Measurements from ENCODE around the gene DTX2. TPM values are rescaled to one million over a fixed set of nuclear protein-coding genes. Genes with fewer than 3 reads are reported as not detected.
"Not testable (repeated sequence)": the region's sequence is repeated elsewhere in the genome, so short reads cannot be mapped to it uniquely, and the experiment has no call there.

DTX2 gene
- total and polyA plus RNA-seq, 9 donors = 5.2 to 11.3 (median 8.0) TPM

DNA sequence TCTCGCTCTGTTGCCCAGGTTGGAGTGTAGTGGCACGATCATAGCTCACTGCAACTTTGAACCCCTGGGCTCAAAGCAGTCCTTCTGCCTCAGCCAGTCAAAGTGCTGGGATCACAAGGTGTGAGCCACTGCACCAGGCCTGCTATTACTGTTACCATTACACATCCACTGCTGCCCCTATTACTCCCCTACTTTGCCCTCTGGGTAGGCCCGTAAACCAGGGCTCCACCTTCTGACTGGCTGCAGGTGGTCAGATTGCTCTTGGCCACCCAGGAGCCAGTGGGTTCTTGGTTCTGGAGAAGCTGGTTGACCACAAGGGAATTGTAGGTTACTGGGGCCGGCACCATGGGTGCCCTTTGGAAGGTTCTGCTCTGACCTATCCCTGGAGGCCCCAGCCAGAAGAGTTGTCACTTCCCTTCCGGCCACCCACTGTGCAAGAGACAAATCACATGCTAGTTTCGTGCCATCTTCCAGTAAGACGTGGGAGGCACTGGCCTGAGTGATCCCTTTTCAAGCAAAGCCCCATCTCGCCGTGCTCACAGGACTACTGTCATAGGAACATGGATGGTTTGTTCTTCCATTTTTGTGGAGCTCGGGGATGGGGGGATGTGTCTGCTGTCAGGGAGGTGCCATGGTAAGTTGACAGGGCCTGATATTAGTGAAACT is 10.2 kb downstream of the DTX2 start:
- no CpG with 5 or more reads among the region's 10 CpGs for WGBS (ENCODE audit: insufficient coverage)
- H3K4me1 ChIP-seq (ENCODE audit: control insufficient read depth, insufficient read depth, low read length); H3K4me3 ChIP-seq (ENCODE audit: low read length); H3K36me3 ChIP-seq (ENCODE audit: control insufficient read depth, insufficient read depth, low read length); H3K27ac ChIP-seq (ENCODE audit: low read length); DNase-seq; H3K9me3 ChIP-seq (replicated peaks; ENCODE audit: control insufficient read depth, low read depth, low read length); H3K27me3 ChIP-seq (ENCODE audit: control insufficient read depth, insufficient read depth, low read length): not testable (repeated sequence)

DNA sequence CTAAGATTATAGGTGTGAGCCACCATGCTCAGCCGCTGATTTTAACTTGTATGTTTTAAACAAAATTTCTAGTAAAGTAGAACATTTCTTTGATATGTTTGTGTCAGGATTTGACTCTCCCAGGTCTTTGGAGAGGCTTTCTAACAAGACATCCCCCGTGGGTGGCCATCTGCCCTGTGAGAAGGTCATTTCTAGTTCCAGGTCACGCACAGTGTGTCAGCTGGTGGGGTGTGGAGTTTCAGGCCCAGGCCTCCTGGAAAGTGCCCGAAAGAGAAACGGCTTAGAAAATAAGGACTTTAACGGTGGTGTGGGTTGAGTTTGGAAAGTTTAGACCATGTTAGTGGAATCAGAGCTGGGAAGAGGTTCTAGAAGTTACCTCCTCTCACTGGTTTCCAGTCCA is 11.6 kb downstream of the DTX2 start:
- H3K9me3 ChIP-seq (replicated peaks; ENCODE audit: control insufficient read depth, low read depth, low read length); H3K4me1 ChIP-seq (ENCODE audit: control insufficient read depth, insufficient read depth, low read length); H3K27ac ChIP-seq (ENCODE audit: low read length); H3K36me3 ChIP-seq (ENCODE audit: control insufficient read depth, insufficient read depth, low read length); H3K27me3 ChIP-seq (ENCODE audit: control insufficient read depth, insufficient read depth, low read length); H3K4me3 ChIP-seq (ENCODE audit: low read length); DNase-seq: not testable (repeated sequence)
- no CpG with 5 or more reads among the region's 6 CpGs for WGBS (ENCODE audit: insufficient coverage)

DNA sequence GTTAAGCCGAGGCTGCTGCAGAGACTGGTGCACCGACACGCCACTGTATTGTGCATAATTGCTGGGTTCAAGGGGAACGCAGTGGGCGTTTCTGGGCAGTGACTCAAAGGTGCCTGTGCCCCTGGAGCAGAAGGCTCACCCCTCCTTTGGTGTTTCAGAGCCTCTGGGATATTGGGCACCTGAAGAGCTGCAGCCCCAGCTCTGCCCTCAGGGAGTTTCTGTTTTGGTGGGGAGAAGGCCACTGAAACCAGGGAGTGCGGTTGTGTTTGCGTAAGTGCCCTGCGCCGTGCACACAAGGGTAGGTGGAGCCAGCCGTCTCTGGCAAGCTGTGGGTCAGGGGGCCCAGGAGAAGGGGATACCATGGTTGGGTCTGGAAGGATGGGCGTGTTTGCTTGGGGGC is 14.8 kb downstream of the DTX2 start:
- no CpG with 5 or more reads among the region's 11 CpGs for WGBS (ENCODE audit: insufficient coverage)
- not testable (repeated sequence) for H3K4me3 ChIP-seq (ENCODE audit: low read length); DNase-seq; H3K9me3 ChIP-seq (replicated peaks; ENCODE audit: control insufficient read depth, low read depth, low read length); H3K4me1 ChIP-seq (ENCODE audit: control insufficient read depth, insufficient read depth, low read length); H3K27me3 ChIP-seq (ENCODE audit: control insufficient read depth, insufficient read depth, low read length); H3K27ac ChIP-seq (ENCODE audit: low read length); H3K36me3 ChIP-seq (ENCODE audit: control insufficient read depth, insufficient read depth, low read length)

DNA sequence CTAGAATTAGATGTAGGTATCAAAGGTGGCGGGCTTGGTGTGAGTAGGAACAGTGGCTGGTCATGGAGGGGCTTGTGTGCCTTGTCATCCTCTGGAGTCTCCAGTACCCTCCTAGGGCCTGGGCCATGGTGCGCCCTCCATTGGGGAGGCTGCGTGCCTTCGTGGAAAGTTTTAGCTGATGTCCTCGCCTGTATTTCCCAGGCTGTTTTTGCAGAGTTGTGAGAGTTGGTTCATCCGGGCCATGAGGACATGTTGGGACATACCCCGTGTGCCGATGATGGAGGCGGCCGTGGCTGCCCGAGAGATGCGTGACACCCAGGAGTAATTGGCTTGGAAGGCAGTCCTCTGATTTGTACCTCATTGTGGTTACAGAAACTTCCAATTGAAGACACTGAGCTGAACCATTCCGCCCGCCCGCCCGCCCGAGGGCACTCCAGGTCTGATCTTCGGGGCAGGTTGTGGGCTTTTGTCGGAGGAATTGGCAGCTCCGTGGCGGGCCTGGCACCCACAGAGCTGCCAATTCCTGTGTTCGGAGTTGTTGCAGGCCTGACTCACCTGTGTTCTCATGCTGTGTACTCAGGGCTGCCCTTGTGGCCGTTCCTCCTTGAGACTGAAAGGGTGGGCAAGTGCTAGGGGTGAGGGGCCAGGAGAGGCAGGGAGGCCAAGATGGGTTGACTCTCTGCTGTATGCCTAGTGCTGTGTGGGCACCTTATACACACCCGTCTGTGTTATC is 15.4 kb downstream of the DTX2 start:
- H3K27ac ChIP-seq (ENCODE audit: low read length); DNase-seq; H3K4me3 ChIP-seq (ENCODE audit: low read length); H3K27me3 ChIP-seq (ENCODE audit: control insufficient read depth, insufficient read depth, low read length); H3K36me3 ChIP-seq (ENCODE audit: control insufficient read depth, insufficient read depth, low read length); H3K9me3 ChIP-seq (replicated peaks; ENCODE audit: control insufficient read depth, low read depth, low read length); H3K4me1 ChIP-seq (ENCODE audit: control insufficient read depth, insufficient read depth, low read length): not testable (repeated sequence)
- WGBS (ENCODE audit: insufficient coverage) = 96% methylated on average over 5 of the region's 24 CpGs

DNA sequence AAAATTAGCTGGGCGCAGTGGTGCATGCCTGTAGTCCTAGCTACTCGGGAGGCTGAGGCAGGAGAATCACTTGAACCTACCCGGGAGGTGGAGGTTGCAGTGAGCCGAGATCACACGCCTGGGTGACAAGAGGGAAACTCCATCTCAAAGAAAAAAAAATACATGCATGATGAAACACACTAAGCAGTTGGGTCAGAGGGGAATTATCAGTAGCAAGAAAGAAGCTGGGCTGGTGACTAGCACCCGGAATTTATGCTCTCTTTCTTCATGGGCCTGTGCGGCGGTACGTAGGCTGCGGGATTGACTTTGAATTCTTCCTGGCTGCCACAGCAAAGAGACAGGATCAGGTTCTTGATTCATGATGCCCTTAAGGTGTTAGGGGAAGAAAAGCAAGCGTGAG is 18.1 kb downstream of the DTX2 start:
- H3K36me3 ChIP-seq (ENCODE audit: control insufficient read depth, insufficient read depth, low read length) = peaks cover 12% of the 10 kb centered on the region
- not testable (repeated sequence) for H3K9me3 ChIP-seq (replicated peaks; ENCODE audit: control insufficient read depth, low read depth, low read length); H3K27ac ChIP-seq (ENCODE audit: low read length); H3K27me3 ChIP-seq (ENCODE audit: control insufficient read depth, insufficient read depth, low read length); H3K4me1 ChIP-seq (ENCODE audit: control insufficient read depth, insufficient read depth, low read length); H3K4me3 ChIP-seq (ENCODE audit: low read length); DNase-seq
- WGBS (ENCODE audit: insufficient coverage) = no CpG with 5 or more reads among the region's 11 CpGs

DNA sequence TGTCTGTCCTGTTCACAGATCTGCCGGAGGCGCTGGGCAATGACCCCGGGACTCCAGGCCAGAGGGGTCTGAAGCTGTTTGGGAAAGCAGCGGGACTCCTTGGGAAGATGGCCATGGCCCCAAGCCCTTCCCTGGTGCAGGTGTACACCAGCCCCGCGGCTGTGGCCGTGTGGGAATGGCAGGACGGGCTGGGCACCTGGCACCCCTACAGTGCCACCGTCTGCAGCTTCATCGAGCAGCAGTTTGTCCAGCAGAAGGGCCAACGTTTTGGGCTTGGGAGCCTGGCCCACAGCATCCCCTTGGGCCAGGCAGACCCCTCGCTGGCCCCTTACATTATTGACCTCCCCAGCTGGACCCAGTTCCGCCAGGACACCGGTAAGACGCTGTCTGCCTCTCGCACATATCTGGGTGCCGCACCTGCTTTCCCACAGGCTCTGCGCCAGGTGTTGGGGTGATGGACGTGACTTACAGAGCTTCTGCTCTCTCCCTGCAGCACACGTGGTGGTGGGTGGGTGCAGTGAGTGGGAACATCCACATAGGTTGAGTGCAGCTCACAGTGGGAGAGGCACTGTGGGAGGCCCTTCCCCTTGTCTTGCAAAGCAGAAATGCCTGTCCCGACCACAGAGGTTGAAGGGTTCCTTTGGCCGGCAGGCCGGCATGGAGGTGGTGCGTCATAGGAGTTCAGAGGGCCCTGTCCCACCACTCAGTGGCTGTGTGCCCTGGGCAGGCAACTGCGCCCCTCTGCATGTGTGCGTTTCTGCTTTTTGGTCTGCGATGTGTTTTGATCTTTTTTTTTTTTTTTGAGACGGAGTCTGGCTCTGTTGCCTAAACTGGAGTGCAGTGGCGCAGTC is 19.1 kb downstream of the DTX2 start:
- not testable (repeated sequence) for H3K4me3 ChIP-seq (ENCODE audit: low read length); DNase-seq; H3K27me3 ChIP-seq (ENCODE audit: control insufficient read depth, insufficient read depth, low read length); H3K4me1 ChIP-seq (ENCODE audit: control insufficient read depth, insufficient read depth, low read length); H3K9me3 ChIP-seq (replicated peaks; ENCODE audit: control insufficient read depth, low read depth, low read length); H3K27ac ChIP-seq (ENCODE audit: low read length)
- H3K36me3 ChIP-seq (ENCODE audit: control insufficient read depth, insufficient read depth, low read length) = peaks cover 12% of the 10 kb centered on the region
- WGBS (ENCODE audit: insufficient coverage) = 80% methylated on average over 9 of the region's 29 CpGs

DNA sequence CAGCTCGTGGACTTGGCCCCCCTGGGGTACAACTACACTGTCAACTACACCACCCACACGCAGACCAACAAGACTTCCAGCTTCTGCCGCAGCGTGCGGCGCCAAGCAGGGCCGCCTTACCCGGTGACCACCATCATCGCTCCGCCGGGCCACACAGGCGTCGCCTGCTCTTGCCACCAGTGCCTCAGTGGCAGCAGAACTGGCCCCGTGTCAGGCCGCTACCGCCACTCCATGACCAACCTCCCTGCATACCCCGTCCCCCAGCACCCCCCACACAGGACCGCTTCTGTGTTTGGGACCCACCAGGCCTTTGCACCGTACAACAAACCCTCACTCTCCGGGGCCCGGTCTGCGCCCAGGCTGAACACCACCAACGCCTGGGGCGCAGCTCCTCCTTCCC is 21.2 kb downstream of the DTX2 start:
- H3K4me3 ChIP-seq (ENCODE audit: low read length); DNase-seq; H3K9me3 ChIP-seq (replicated peaks; ENCODE audit: control insufficient read depth, low read depth, low read length); H3K4me1 ChIP-seq (ENCODE audit: control insufficient read depth, insufficient read depth, low read length); H3K27ac ChIP-seq (ENCODE audit: low read length); H3K27me3 ChIP-seq (ENCODE audit: control insufficient read depth, insufficient read depth, low read length): not testable (repeated sequence)
- 91% methylated on average over 21 of the region's 24 CpGs for WGBS (ENCODE audit: insufficient coverage)
- H3K36me3 ChIP-seq (ENCODE audit: control insufficient read depth, insufficient read depth, low read length) = peaks cover 12% of the 10 kb centered on the region

DNA sequence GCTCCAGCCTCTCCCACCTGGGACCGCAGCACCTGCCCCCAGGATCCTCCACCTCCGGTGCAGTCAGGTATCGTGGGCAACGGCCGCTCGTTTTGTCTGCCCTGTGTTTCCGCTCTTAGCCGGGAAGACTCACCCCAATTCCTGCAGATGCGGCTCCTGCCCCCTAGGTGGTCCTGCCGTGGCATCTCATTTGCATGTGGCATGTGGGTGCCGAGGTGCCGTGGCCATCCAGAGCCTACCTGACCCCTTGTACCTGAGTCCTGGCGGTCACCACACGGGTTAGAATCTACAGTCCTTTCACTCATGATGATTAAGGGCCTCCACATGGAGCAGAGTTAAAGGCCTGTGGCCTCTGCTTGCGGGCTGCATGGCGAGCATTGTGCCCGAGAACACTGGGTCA is 21.6 kb downstream of the DTX2 start:
- H3K9me3 ChIP-seq (replicated peaks; ENCODE audit: control insufficient read depth, low read depth, low read length); H3K4me1 ChIP-seq (ENCODE audit: control insufficient read depth, insufficient read depth, low read length); DNase-seq; H3K4me3 ChIP-seq (ENCODE audit: low read length); H3K27me3 ChIP-seq (ENCODE audit: control insufficient read depth, insufficient read depth, low read length); H3K27ac ChIP-seq (ENCODE audit: low read length): not testable (repeated sequence)
- peaks cover 12% of the 10 kb centered on the region for H3K36me3 ChIP-seq (ENCODE audit: control insufficient read depth, insufficient read depth, low read length)
- 100% methylated on average over 2 of the region's 17 CpGs for WGBS (ENCODE audit: insufficient coverage)

DNA sequence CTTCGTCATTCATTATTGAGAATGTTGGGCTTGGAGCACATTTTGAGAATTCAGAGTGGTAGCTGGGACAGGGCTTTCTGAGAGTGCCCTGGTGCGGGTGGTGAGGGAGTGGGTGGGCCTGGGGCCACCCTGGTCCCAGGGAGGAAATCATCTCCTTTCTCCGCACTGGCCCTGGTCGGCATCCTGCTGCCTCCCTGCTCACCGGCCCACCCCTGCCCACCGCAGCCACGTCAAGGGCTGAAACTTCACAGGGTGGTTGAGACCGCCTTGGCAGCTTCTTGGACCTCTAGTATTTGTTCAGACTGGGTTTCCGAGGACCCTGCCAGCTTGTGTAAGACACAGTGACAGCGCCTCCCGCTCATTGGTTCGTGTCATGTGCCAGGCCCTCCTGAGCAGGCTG is 22.9 kb downstream of the DTX2 start:
- not testable (repeated sequence) for H3K4me1 ChIP-seq (ENCODE audit: control insufficient read depth, insufficient read depth, low read length); H3K9me3 ChIP-seq (replicated peaks; ENCODE audit: control insufficient read depth, low read depth, low read length); DNase-seq; H3K27ac ChIP-seq (ENCODE audit: low read length); H3K27me3 ChIP-seq (ENCODE audit: control insufficient read depth, insufficient read depth, low read length); H3K4me3 ChIP-seq (ENCODE audit: low read length)
- no CpG with 5 or more reads among the region's 12 CpGs for WGBS (ENCODE audit: insufficient coverage)
- H3K36me3 ChIP-seq (ENCODE audit: control insufficient read depth, insufficient read depth, low read length) = peaks cover 12% of the 10 kb centered on the region

DNA sequence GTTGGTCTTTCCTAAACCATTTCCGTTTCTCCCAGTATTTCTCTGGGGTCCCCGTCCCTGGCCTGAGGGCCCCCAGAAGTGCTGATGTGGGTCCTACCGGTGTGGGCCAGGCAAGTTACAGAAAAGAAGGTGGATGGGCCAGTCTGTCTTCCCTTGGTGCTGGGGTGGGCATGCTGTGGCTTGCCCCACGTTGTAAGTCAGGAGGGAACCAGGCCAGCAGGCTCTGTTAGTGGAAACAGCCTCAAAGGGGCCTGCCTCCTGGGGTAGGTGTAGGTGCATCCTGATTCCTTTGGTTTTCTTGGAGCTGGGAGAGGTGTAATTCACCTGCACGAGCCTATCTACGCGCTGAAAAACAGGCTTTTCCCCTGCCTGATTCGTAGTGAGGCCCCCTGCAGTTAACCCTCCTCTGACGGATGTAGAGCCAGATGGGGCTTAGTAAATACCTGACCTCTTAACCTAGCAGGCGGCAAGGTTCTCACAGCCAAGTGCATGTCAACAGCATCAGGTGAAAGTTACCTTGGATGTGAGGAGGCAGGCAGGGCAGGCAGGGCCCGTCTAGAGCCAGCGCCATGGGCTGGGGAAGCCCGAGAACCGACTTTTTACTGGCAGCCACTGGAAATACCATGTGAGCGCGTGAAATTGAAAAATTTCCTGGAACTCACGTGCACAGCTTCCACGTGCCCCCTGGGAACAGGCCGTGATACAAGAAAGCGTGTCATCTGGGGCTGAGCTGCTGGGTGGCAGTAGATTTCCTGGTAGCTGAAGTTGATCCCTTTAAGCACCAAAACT is 24.5 kb downstream of the DTX2 start:
- not testable (repeated sequence) for H3K27ac ChIP-seq (ENCODE audit: low read length); H3K27me3 ChIP-seq (ENCODE audit: control insufficient read depth, insufficient read depth, low read length); H3K4me3 ChIP-seq (ENCODE audit: low read length); DNase-seq; H3K9me3 ChIP-seq (replicated peaks; ENCODE audit: control insufficient read depth, low read depth, low read length); H3K4me1 ChIP-seq (ENCODE audit: control insufficient read depth, insufficient read depth, low read length)
- no CpG with 5 or more reads among the region's 20 CpGs for WGBS (ENCODE audit: insufficient coverage)
- H3K36me3 ChIP-seq (ENCODE audit: control insufficient read depth, insufficient read depth, low read length) = peaks cover 12% of the 10 kb centered on the region

Data from muscle of leg (tissue), 11 donors.